Putamen (tissue), 1 donor: ENCODE measurements around the gene CAMSAP1.

Experiments used
- DNase-seq: peaks from one replicate; pipeline ENCODE4 v3.0.0-alpha.2; 2016; ENCODE audit warnings: low spot score

The CAMSAP1 gene

GRCh38 chr9:135792268-135793128 is 114.8 kb downstream of the CAMSAP1 start:
- DNase-seq = no peak

GRCh38 chr9:135791431-135792267 is 115.7 kb downstream of the CAMSAP1 start:
- no peak for DNase-seq

GRCh38 chr9:135790850-135791249 is 116.5 kb downstream of the CAMSAP1 start:
- no peak for DNase-seq

- DNase-seq = no peak
Observed at GRCh38 chr9:135790356-135790755, 117.0 kb downstream of the CAMSAP1 start.

GRCh38 chr9:135789838-135790291 is 117.5 kb downstream of the CAMSAP1 start:
- no peak for DNase-seq

- DNase-seq = no peak
Observed at GRCh38 chr9:135788576-135789300, 118.6 kb downstream of the CAMSAP1 start.

- no peak for DNase-seq
Observed at GRCh38 chr9:135787776-135788575, 119.4 kb downstream of the CAMSAP1 start.

GRCh38 chr9:135787317-135787716 is 120.0 kb downstream of the CAMSAP1 start:
- no peak for DNase-seq

- no peak for DNase-seq
Observed at GRCh38 chr9:135786146-135786690, 121.1 kb downstream of the CAMSAP1 start.

GRCh38 chr9:135785013-135785575 is 122.3 kb downstream of the CAMSAP1 start:
- peak; percentile 55 for DNase-seq

- DNase-seq = no peak
Observed at GRCh38 chr9:135783540-135784245, 123.7 kb downstream of the CAMSAP1 start.

- DNase-seq = no peak
Observed at GRCh38 chr9:135782946-135783345, 124.4 kb downstream of the CAMSAP1 start.

- DNase-seq = no peak
Observed at GRCh38 chr9:135780626-135781025, 126.7 kb downstream of the CAMSAP1 start.

GRCh38 chr9:135780086-135780485 is 127.3 kb downstream of the CAMSAP1 start:
- no peak for DNase-seq

GRCh38 chr9:135779571-135779970 is 127.8 kb downstream of the CAMSAP1 start:
- no peak for DNase-seq

GRCh38 chr9:135778421-135778820 is 128.9 kb downstream of the CAMSAP1 start:
- DNase-seq = no peak

GRCh38 chr9:135777623-135778177 is 129.6 kb downstream of the CAMSAP1 start:
- DNase-seq = no peak

GRCh38 chr9:135776893-135777622 is 130.3 kb downstream of the CAMSAP1 start:
- no peak for DNase-seq

GRCh38 chr9:135775911-135776310 is 131.4 kb downstream of the CAMSAP1 start:
- no peak for DNase-seq
